OCI-LY7 (cell line): ENCODE results near the gene DHRS12. TPM values are rescaled to one million over a fixed set of nuclear protein-coding genes. Genes with fewer than 3 reads are reported as not detected.

Experiments
- BruUV-seq: library from RNA; stranded (reverse); fragments of 400-500 nt; replicated peaks from 2 replicates; lab custom pipeline; 2021; lab: Mats Ljungman, UMichigan
- CTCF ChIA-PET: fragments of 300-600 bp; sonication (Branson Sonifier 250); formaldehyde crosslinking; loops from one replicate; lab custom pipeline; 2022; ENCODE audit warnings: antibody characterized with exemption; ENCODE audit not compliant: unreplicated experiment; lab: Charles Lee
- POLR2A ChIA-PET: fragments of 300-600 bp; sonication (Branson Sonifier 250); formaldehyde crosslinking; loops from one replicate; lab custom pipeline; 2022; ENCODE audit warnings: antibody characterized with exemption; lab: Charles Lee
- DNase-seq: peaks from one replicate; pipeline ENCODE4 v3.0.0-alpha.2; 2015; ENCODE audit warnings: low spot score
- H2AFZ ChIP-seq: fragments of 200-600 bp; sonication (generic), shearing (Covaris generic); 2 replicates; pipeline ENCODE4 v1.6.1; 2014; ENCODE audit warnings: mild to moderate bottlenecking, antibody characterized with exemption, low read length, moderate library complexity
- H3K27ac ChIP-seq: fragments of 200-600 bp; sonication (generic); 2 replicates; pipeline ENCODE4 v1.5.1; 2014; ENCODE audit warnings: mixed run types, low read depth, mild to moderate bottlenecking, moderate library complexity, low read length, inconsistent platforms; ENCODE audit not compliant: poor library complexity, severe bottlenecking
- H3K36me3 ChIP-seq: fragments of 200-600 bp; sonication (generic); 2 replicates; pipeline ENCODE4 v1.6.1; 2014; ENCODE audit warnings: mild to moderate bottlenecking, antibody characterized with exemption, low read length, moderate library complexity, mixed read lengths; ENCODE audit not compliant: insufficient read depth
- H3K4me1 ChIP-seq: fragments of 200-600 bp; sonication (generic); 2 replicates; pipeline ENCODE4 v1.5.1; 2014; ENCODE audit warnings: mild to moderate bottlenecking, low read length; ENCODE audit not compliant: insufficient read depth, poor library complexity, severe bottlenecking
- H3K4me2 ChIP-seq: fragments of 200-600 bp; sonication (generic); 2 replicates; pipeline ENCODE4 v1.6.1; 2014; ENCODE audit warnings: mild to moderate bottlenecking, low read length
- H3K4me3 ChIP-seq: fragments of 200-600 bp; sonication (generic); 2 replicates; pipeline ENCODE4 v1.5.1; 2014; ENCODE audit warnings: mild to moderate bottlenecking, low read depth, low read length; ENCODE audit not compliant: poor library complexity, severe bottlenecking
- H3K79me2 ChIP-seq: fragments of 200-600 bp; sonication (generic); 2 replicates; pipeline ENCODE4 v1.6.1; 2016; ENCODE audit warnings: low read depth, mild to moderate bottlenecking, low read length, moderate library complexity, mixed read lengths; ENCODE audit not compliant: insufficient read depth
- H3K9me2 ChIP-seq: fragments of 200-600 bp; sonication (generic); 2 replicates; pipeline ENCODE4 v1.6.1; 2016; ENCODE audit warnings: mild to moderate bottlenecking, low read length, mixed read lengths; ENCODE audit not compliant: insufficient read depth
- H3K9me3 ChIP-seq: fragments of 200-600 bp; sonication (generic); 2 replicates; pipeline ENCODE4 v1.6.1; 2014; ENCODE audit warnings: mild to moderate bottlenecking, mixed run types, low read length, mixed read lengths
- H4K20me1 ChIP-seq: fragments of 200-600 bp; sonication (generic); 2 replicates; pipeline ENCODE4 v1.6.1; 2014; ENCODE audit warnings: mild to moderate bottlenecking, antibody characterized with exemption, low read length, moderate library complexity, mixed read lengths; ENCODE audit not compliant: insufficient read depth
- CTCF ChIP-seq: fragments of 200-600 bp; sonication (generic); conservative IDR thresholded peaks from 2 replicates; pipeline ENCODE4 v1.5.1; 2014; ENCODE audit warnings: mild to moderate bottlenecking, antibody characterized with exemption, low read length, moderate library complexity, mixed read lengths
- EZH2phosphoT487 ChIP-seq: fragments of 200-600 bp; sonication (generic); IDR thresholded peaks from 2 replicates; pipeline ENCODE4 v1.6.1; 2018; ENCODE audit warnings: low read depth, borderline replicate concordance, mild to moderate bottlenecking, mixed run types, antibody characterized with exemption, low read length, moderate library complexity, mixed read lengths
- intact Hi-C: fragments of 100-400 bp; cut with micrococcal nuclease; formaldehyde crosslinking; loops from one replicate; pipeline ENCODE4 v1.10.0; 2022; ENCODE audit not compliant: unreplicated experiment
- total RNA-seq, 2 experiments: library from RNA; depleted of rRNA in 1 of 2; stranded (reverse); fragments of >200 nt in 1 of 2; shearing (Covaris generic) in 1 of 2; gene quantifications; 2 replicates each; pipeline ENCODE4 v1.2.3, GENCODE V29; 2014 to 2022

The DHRS12 gene
- total RNA-seq, 2 experiments from 2014 or later, result 3.5 to 11.9 TPM

- no peak for DNase-seq
- Histone ChIP-seq H3K36me3 (peaks cover 4% of the 10 kb centered on the region; the same call in 1 of the 2 replicates), H4K20me1 (no peaks in the 10 kb centered on the region), H3K27ac (no peak overlapping the region), H3K4me3 (no peak overlapping the region), H3K9me2 (no peaks in the 10 kb centered on the region), H3K4me1 (no peaks in the 10 kb centered on the region), H3K79me2 (no peaks in the 10 kb centered on the region), H3K4me2 (no peak overlapping the region), H3K9me3 (no peaks in the 10 kb centered on the region), H2AFZ (no peak overlapping the region)
- no TSS peak for BruUV-seq
- ChIA-PET CTCF (no interaction called here), POLR2A (interaction anchor here (0.8 kb wide), 1 partner anchor 18 kb away, joined by 3 read pairs; no protein-coding TSS in a partner anchor)
- no peak for TF ChIP-seq EZH2phosphoT487
- no peak for TF ChIP-seq CTCF
- intact Hi-C loops, result no loop called here
Observed at GRCh38 chr13:51763486-51763885, 40.5 kb downstream of the DHRS12 start.

DNA sequence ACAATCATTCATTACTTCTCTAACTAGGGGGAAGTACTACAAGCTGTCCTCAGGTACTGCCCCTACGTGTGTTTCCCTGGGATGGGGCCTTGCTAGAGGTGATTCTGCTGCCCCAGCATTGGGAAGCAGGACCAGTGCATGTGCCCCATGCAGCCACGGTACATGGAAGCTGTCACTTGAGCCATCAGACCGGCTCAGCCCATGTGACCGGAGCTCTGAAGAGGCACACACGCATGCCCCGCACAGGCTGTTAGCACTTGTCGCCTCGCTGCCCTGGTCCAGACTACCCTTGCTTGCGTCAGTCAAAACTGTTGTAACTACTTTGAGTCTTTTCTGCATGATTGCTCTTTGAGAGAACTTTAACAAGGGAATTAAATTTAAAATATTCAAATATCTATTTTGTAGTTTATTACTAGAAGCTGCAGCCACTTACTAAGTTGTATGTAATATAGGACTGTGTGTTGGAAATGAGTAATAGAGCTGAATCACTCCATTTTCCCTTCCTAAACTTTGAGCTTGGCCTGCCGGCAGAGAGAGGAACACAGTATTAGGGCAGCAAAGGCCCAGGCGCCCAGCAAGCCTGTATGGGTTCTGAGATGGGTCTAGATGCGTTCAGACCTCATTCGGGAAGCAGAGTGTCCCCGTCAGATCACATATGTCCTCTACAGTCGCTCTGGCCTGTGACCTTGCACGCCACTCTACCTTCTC, 42.2 kb downstream of the DHRS12 start:
- H3K4me2 ChIP-seq, result no peak overlapping the region
- no peak overlapping the region for H2AFZ ChIP-seq
- ChIA-PET POLR2A (interaction anchor here (0.6 to 1.3 kb wide), 2 partner anchors 22 to 322 kb away, joined by 3 read pairs; no protein-coding TSS in a partner anchor), CTCF (no interaction called here)
- DNase-seq, result no peak
- no peak overlapping the region for H3K4me3 ChIP-seq
- no peak overlapping the region for H3K27ac ChIP-seq
- no peaks in the 10 kb centered on the region for H3K4me1 ChIP-seq
- BruUV-seq, result no TSS peak
- H3K9me3 ChIP-seq, result no peaks in the 10 kb centered on the region
- no peaks in the 10 kb centered on the region for H4K20me1 ChIP-seq
- peaks cover 8% of the 10 kb centered on the region; the same call in 1 of the 2 replicates for H3K36me3 ChIP-seq
- no peaks in the 10 kb centered on the region for H3K9me2 ChIP-seq
- H3K79me2 ChIP-seq, result no peaks in the 10 kb centered on the region
- TF ChIP-seq CTCF, result no peak
- no peak for TF ChIP-seq EZH2phosphoT487
- intact Hi-C loops, result no loop called here

- no peak for DNase-seq
- no peaks in the 10 kb centered on the region for H3K9me3 ChIP-seq
- BruUV-seq, result no TSS peak
- no peaks in the 10 kb centered on the region for H3K9me2 ChIP-seq
- H3K4me1 ChIP-seq, result no peaks in the 10 kb centered on the region
- ChIA-PET CTCF (no interaction called here), POLR2A (interaction anchor here (0.6 to 2.3 kb wide), 5 partner anchors 10 to 426 kb away, joined by 3 to 8 read pairs (median 3); no protein-coding TSS in a partner anchor)
- no peaks in the 10 kb centered on the region for H3K79me2 ChIP-seq
- no peaks in the 10 kb centered on the region for H4K20me1 ChIP-seq
- TF ChIP-seq CTCF (no peak), EZH2phosphoT487 (no peak)
- no peak overlapping the region for H3K27ac ChIP-seq
- no peak overlapping the region for H3K4me3 ChIP-seq
- peaks cover 8% of the 10 kb centered on the region; the same call in 1 of the 2 replicates for H3K36me3 ChIP-seq
- H2AFZ ChIP-seq, result no peak overlapping the region
- intact Hi-C loops, result no loop called here
- no peak overlapping the region for H3K4me2 ChIP-seq
Observed at GRCh38 chr13:51760592-51760991, 43.4 kb downstream of the DHRS12 start.
